ENCODE measurements around the gene LASP1.
"Not testable (repeated sequence)": the region's sequence is repeated elsewhere in the genome, so short reads cannot be mapped to it uniquely, and the experiment has no call there.

Gene LASP1

DNA sequence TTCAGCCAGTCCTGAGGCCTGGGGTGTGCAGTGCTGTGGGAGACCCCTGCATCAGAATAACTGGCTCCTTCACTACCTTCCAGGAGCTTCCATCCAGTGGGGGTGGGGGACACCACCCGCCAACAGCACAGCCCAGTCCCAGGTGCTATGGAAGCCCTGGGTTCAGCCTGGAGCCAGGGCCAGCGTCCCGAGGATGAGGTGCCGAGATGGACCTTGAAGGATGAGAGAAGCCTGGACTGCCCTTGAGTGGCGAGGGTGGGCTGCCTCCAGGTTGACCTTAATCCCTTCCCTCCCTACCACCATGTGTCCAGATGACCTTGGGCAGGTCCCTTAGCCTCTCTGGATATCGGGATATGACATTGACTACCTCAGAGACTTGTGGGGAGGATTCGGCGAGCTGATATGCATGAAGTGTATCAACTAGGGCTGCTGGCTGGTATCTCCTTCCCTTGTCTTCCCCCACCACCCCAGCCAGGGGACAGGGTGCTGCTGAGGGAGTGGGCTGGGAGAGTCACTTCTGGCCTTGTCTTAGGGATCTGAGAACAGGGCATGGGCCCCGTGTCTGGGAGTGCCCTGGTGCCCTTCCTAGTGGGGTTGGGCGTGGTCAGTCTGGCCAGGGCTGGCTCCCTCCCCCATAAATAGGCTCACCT is 41.3 kb downstream of the LASP1 start:
- no peak for DNase-seq

DNA sequence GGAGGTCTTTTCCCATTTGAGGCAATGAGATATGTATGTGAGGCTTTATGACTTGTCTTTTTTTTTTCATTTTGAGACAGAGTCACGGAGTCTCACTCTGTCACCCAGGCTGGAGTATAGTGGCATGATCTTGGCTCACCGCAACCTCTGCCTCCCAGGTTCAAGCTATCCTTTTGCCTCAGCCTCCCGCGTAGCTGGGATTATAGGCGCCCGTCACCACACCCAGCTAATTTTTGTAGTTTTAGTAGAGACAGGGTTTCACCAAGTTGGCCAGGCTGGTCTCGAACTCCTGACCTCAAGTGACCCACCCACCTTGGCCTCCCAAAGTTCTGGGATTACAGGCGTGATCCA is 41.8 kb downstream of the LASP1 start:
- not testable (repeated sequence) for DNase-seq

- no peak for DNase-seq
These were observed 42.5 kb downstream of the LASP1 start for GRCh38 chr17:38912221-38912813.

GRCh38 chr17:38914741-38915638 is 45.1 kb downstream of the LASP1 start:
- DNase-seq, result no peak

GRCh38 chr17:38915639-38915995 is 45.8 kb downstream of the LASP1 start:
- DNase-seq, result no peak

- no peak for DNase-seq
These were observed 46.9 kb downstream of the LASP1 start for GRCh38 chr17:38916771-38917170.

DNA sequence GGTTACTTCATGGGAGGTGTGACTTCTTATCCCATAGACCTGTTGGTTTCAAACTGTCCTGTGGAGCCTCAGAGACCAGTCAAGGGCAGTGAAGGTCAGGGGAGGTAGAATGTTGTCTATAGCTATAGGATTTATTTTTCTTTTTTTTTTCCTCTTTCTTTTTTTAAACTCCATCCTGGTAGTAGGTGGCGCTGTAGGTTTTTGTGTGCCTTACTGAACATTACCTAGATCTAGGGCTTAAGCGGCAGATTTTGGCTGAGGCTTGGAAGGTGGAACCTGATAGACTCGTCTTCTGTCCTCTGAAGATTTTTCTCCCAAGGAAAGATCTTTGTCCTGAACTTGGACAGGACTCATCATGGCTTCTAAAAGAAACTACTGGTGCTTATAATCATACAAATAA is 47.4 kb downstream of the LASP1 start:
- no peak for DNase-seq

DNA sequence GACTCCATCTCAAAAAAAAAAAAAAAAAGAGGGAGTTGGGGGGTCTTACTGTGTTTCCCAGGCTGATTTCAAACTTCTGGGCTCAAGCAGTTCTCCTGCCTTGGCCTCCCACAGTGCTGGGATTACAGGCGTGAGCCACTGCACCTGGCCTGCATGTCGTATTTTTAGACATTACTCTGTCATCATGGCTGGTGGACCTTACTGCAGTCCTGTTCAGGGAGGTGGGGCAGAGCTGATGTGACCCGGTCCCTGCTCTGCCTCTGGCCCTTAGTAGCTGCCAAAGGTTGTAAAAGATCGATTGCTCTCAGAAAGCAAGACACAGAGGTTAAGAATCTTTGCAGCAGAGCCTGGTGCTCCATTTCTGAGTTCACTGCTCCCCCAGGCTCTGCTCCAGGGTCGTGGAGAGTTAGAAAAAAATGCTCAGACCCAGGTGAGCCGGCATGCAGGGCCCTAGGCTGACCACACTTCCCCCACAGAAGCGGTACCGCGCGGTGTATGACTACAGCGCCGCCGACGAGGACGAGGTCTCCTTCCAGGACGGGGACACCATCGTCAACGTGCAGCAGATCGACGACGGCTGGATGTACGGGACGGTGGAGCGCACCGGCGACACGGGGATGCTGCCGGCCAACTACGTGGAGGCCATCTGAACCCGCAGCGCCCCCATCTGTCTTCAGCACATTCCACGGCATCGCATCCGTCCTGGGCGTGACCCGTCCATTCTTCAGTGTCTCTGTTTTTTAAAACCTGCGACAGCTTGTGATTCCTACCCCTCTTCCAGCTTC is 48.5 kb downstream of the LASP1 start:
- no peak for DNase-seq

GRCh38 chr17:38918916-38919315 is 49.1 kb downstream of the LASP1 start:
- DNase-seq, result no peak

GRCh38 chr17:38919316-38920078 is 49.6 kb downstream of the LASP1 start:
- no peak for DNase-seq

DNA sequence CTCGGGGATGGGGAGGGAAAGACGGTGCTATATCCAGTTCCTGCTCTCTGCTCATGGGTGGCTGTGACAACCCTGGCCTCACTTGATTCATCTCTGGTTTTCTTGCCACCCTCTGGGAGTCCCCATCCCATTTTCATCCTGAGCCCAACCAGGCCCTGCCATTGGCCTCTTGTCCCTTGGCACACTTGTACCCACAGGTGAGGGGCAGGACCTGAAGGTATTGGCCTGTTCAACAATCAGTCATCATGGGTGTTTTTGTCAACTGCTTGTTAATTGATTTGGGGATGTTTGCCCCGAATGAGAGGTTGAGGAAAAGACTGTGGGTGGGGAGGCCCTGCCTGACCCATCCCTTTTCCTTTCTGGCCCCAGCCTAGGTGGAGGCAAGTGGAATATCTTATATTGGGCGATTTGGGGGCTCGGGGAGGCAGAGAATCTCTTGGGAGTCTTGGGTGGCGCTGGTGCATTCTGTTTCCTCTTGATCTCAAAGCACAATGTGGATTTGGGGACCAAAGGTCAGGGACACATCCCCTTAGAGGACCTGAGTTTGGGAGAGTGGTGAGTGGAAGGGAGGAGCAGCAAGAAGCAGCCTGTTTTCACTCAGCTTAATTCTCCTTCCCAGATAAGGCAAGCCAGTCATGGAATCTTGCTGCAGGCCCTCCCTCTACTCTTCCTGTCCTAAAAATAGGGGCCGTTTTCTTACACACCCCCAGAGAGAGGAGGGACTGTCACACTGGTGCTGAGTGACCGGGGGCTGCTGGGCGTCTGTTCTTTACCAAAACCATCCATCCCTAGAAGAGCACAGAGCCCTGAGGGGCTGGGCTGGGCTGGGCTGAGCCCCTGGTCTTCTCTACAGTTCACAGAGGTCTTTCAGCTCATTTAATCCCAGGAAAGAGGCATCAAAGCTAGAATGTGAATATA is 50.8 kb downstream of the LASP1 start:
- DNase-seq, result no peak

DNA sequence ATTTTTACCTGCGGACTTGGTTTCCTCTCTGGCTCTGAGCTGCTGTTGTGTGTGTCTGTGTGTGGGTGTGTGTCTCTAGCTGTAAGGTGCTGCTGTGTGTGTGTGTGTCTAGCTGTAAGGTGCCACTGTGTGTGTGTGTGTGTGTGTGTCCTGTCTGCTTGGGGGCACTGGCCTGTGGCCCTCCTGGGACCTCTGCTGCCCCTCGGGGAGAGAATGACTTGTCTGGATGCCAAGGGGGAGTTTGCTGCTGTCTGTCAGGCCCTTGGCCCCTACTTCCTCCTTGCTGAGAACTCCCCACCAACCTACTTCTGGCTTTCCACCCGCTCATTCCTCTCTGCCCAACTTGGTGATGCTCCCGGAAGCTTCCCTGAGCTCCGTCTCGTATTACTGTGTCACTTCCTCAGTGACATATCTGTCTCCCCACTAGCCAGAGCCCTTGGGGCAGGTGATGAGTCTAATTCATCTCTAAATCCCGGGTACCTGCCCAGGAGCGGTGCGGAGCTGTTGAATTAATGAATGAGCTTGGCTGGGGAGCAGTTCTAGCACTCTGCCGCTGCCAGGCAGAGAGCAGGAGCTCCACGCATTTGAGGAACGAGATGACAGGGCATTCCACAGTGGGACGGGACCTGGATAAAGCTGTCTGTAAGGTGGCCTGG is 52.0 kb downstream of the LASP1 start:
- DNase-seq, result no peak

DNA sequence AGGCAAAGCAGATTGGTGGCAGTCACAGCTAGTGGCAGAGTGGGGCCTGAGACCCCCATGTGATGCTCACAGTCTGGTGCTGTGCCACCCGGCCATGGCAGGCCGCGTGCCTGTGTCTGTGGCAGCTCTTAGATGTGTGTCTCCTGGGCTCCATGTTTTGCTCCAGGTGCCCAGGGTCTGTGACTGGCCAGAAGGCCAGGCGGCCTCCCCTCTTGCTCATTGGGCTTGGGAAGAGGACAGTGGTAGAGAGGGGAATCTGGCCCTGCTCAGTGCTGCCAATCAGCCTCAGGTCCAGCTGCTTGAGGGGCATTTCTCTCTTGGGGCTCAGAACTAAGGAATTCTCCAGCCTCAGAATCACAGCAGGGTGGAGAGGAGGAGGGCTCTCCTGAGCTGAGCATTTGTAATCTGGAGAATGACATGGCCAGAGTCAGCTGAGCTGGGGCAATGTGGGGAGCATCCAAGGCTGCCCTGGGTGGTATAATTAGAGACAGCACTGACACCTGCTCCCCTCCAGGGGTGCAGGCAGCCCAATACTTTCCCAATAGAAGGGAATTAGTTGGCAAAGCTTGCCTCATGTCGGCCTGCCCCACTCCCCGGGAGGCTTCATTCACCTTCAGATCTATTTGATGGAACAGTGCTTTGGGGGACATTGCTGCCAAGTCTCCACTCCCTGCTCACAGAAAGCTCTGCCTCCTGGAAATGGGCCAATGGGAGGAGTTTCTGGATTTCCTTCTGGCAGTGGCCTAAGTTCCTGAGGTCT is 52.9 kb downstream of the LASP1 start:
- no peak for DNase-seq

DNA sequence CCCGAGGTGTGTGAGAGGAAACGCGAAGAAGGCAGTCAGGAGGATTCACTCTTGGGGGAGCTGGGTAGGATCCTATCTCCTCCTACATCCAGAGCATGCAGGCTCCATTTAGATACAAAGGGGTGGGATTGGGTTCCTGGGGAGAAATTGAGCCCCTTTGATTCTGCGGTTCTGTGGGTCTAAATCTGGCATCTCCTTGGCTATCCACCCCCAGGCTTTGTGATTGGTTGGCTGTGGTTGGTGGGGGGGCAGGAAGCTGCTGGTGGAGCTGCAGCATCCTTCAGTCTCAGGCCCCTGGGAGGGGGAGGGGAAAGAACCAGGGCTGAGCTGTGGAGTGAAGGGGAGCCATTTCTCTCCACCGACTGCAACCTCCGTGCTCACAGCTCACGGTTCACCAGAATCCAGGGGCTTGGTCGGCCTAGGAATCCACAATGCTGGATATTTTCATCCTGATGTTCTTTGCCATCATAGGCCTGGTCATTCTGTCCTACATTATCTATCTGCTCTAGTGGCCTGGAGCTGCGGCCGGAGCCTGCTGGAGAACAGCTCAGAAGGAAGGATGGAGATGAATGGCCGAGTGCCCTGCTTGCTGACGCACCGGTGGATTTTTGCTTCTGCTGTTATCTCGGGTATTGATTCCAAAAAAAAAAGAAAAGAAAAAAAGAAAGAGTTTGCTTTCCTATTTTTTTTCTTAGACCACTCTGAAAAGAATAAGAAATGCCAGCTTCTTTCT is 55.6 kb downstream of the LASP1 start, which contains the start of gene LASP1NB:
TSS of gene LASP1NB (plus strand) at position 352 of the 733 bp plus-strand sequence.
- peak; percentile 22 for DNase-seq

DNA sequence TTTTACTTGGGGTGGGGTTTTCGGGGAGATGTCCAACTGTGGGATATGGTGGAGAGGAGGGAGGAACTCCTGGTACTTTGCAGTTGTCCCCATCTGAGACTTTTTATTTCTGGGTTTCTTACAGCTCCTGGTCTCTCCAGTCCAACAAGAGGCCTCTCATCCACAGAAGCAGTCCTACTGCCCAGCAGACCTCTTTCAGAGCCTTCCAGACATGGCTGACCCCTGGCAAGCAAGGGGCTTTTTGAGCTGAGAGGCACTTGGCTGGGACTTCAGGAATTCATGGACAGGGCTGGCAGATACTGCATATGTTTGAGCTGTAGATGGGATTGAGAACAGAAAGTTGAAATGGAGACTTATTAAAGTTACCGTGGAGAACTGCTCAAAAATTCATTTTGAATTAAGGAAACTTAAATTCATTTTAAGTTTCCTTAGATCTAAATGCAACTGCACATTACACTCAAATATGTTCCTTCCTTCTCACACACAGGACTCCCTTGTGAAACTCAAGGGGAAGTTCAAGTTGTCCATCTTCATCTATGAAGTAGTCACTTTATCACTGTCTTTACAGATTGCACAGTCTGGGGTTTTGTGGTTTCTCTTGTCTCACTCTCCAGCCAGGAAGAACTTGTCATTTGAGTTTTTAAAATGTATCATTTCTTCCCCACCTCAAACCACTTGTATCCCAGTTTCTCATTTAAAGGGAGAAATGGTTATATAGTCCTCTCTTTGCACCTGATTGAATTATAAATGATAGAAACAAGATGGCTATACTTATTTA is 56.6 kb downstream of the LASP1 start:
- no peak for DNase-seq

GRCh38 chr17:38930782-38931181 is 60.9 kb downstream of the LASP1 start:
- not testable (repeated sequence) for DNase-seq

- DNase-seq, result not testable (repeated sequence)
These were observed 64.1 kb downstream of the LASP1 start for GRCh38 chr17:38933962-38934361.

- no peak for DNase-seq
These were observed 70.1 kb downstream of the LASP1 start for GRCh38 chr17:38939987-38940386.
